ENCODE measurements around the gene SALL3.

DNA sequence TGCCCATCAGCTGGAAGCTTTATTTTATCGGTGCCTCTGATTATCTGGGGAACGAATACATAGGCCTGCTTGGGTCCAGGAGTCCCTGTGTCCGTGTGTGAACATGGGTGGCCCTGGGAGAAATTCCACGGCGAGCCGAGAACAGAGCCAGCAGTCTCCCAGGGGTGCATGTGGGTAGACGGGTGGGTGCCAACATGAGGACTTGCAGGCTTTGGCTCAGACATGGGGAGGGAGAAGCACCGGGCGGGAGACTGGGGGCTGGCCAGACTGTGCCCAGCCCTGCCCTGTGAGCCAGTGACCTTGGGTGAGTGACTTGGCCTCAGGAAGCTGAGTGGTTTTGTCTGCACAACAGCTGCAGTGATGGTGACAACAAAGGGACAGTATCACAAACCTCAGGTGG, 44.2 kb upstream of the SALL3 start:
- TF ChIP-seq, protein P1, sequence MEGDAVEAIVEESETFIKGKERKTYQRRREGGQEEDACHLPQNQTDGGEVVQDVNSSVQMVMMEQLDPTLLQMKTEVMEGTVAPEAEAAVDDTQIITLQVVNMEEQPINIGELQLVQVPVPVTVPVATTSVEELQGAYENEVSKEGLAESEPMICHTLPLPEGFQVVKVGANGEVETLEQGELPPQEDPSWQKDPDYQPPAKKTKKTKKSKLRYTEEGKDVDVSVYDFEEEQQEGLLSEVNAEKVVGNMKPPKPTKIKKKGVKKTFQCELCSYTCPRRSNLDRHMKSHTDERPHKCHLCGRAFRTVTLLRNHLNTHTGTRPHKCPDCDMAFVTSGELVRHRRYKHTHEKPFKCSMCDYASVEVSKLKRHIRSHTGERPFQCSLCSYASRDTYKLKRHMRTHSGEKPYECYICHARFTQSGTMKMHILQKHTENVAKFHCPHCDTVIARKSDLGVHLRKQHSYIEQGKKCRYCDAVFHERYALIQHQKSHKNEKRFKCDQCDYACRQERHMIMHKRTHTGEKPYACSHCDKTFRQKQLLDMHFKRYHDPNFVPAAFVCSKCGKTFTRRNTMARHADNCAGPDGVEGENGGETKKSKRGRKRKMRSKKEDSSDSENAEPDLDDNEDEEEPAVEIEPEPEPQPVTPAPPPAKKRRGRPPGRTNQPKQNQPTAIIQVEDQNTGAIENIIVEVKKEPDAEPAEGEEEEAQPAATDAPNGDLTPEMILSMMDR (IDR thresholded peaks at IDR 0.05): no peak
- no peak for TF ChIP-seq POLR2AphosphoS5 (IDR thresholded peaks at IDR 0.05)
